Measurements from ENCODE around the gene KCNMB1. TPM values are rescaled to one million over a fixed set of nuclear protein-coding genes. Genes with fewer than 3 reads are reported as not detected.

Gene KCNMB1
- total RNA-seq, 1 donor from 2014 or later, result not detected

DNA sequence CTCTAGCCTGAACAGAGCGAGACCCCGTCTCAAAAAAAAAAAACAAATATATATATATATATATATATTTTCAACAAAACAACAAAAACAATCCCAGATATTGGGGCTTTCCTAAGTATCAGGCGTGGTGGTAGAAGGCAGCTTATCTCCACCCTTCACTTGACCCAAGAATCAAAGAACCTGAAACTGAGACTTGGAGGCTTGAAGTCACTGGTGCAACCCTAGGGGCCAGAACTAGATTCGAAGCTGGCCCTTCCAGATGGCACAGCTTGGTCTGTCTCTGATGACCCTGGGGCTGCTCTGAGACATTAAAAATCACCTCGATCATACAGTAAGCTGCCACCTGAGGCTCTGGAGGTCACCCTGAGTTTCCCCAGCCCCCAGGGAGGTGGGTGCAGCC lies 1.3 kb upstream of the KCNMB1 start:
- ChIA-PET CTCF (no interaction called here), POLR2A (no interaction called here)
- intact Hi-C loops (cut with micrococcal nuclease), result no loop called here
- DNase-seq (no peak), ATAC-seq (ENCODE audit: low read depth) (no peak)
- Mint-ChIP-seq H3K27me3 (peaks cover 13% of the 10 kb centered on the region), H3K4me3 (no peak overlapping the region), H3K27ac (no peak overlapping the region), H3K4me1 (peaks cover 37% of the 10 kb centered on the region), H3K36me3 (ENCODE audit: low read depth) (no peaks in the 10 kb centered on the region), H3K9me3 (no peaks in the 10 kb centered on the region)
- TF ChIP-seq, protein P1, sequence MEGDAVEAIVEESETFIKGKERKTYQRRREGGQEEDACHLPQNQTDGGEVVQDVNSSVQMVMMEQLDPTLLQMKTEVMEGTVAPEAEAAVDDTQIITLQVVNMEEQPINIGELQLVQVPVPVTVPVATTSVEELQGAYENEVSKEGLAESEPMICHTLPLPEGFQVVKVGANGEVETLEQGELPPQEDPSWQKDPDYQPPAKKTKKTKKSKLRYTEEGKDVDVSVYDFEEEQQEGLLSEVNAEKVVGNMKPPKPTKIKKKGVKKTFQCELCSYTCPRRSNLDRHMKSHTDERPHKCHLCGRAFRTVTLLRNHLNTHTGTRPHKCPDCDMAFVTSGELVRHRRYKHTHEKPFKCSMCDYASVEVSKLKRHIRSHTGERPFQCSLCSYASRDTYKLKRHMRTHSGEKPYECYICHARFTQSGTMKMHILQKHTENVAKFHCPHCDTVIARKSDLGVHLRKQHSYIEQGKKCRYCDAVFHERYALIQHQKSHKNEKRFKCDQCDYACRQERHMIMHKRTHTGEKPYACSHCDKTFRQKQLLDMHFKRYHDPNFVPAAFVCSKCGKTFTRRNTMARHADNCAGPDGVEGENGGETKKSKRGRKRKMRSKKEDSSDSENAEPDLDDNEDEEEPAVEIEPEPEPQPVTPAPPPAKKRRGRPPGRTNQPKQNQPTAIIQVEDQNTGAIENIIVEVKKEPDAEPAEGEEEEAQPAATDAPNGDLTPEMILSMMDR (IDR thresholded peaks at IDR 0.05), result no peak

DNA sequence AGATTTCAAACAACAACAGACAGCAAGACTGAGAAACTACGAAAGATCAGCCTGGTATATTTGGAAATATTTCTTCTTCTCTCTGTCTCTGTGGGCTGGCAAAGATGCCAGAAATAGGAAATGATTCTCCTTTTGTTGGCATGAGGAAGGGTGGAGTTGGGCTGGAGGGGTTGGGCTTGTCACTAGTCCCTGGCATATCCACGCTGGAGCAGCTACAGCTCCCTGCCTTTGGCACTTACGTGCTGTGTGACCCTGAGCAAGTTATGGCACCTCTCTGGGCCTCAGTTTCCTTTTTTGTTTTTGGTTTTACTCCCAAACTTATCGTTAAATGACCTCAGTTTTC lies 354 bp upstream of the KCNMB1 start:
- Mint-ChIP-seq H3K9me3 (no peaks in the 10 kb centered on the region), H3K27me3 (peaks cover 16% of the 10 kb centered on the region), H3K4me1 (peaks cover 27% of the 10 kb centered on the region), H3K4me3 (no peak overlapping the region), H3K36me3 (ENCODE audit: low read depth) (no peaks in the 10 kb centered on the region), H3K27ac (no peak overlapping the region)
- intact Hi-C loops (cut with micrococcal nuclease), result no loop called here
- ATAC-seq (ENCODE audit: low read depth) (no peak), DNase-seq (no peak)
- ChIA-PET CTCF (no interaction called here), POLR2A (no interaction called here)
- TF ChIP-seq, protein P1 (IDR thresholded peaks at IDR 0.05), result no peak

DNA sequence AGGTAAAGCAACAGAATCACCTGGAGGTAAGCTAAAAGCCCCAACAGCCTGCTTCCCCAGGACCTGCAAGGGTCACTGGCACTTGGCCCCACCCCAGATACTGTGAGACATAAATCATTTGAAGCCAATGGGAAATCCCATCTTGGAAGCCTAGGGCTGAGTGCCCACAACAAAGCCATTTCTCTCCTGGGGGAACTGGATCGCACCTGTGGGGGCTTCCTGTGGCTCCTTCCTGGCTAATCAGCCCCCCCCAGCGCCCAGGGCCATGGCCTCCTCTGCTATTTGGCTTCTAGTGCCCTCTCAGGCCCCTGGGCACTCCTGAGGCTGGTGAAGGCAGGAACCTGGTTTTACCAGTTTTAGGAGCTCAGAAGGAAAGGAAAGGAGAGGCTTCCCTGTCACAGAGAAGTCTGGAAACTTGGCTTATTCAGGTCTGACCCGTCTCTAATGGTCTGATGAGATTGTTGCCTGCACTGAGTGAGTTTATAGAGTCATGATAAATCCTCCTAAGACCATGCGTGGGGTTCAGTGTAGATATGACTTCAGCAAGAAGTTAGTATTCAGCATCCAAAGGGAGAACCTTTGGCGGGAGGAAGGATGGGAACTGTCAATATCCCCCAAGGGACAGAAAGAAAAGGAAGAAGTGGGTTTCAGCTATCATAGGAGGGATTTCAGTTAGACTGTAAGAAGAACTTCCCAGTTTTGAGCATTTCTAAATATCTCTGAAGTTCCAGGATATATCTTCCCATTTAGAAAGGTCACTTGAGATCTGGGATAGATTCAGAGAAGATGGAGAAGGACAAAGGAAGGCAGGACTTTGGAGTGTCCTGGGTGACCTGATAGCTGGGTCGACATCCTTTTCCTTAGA lies 1.2 kb downstream of the KCNMB1 start:
- DNase-seq (no peak), ATAC-seq (ENCODE audit: low read depth) (no peak)
- no peak overlapping the region for H3K27ac Mint-ChIP-seq
- TF ChIP-seq, protein P1 (IDR thresholded peaks at IDR 0.05), result no peak
- intact Hi-C loops (cut with micrococcal nuclease), result no loop called here
- no peak overlapping the region for H3K4me3 Mint-ChIP-seq
- no peaks in the 10 kb centered on the region for H3K36me3 Mint-ChIP-seq (ENCODE audit: low read depth)
- ChIA-PET POLR2A (no interaction called here), CTCF (interaction anchor here (0.6 to 1.4 kb wide), 2 partner anchors 49 to 119 kb away, joined by 3 read pairs; no protein-coding TSS in a partner anchor)
- H3K4me1 Mint-ChIP-seq, result peaks cover 12% of the 10 kb centered on the region
- H3K27me3 Mint-ChIP-seq, result peaks cover 16% of the 10 kb centered on the region
- H3K9me3 Mint-ChIP-seq, result no peaks in the 10 kb centered on the region

DNA sequence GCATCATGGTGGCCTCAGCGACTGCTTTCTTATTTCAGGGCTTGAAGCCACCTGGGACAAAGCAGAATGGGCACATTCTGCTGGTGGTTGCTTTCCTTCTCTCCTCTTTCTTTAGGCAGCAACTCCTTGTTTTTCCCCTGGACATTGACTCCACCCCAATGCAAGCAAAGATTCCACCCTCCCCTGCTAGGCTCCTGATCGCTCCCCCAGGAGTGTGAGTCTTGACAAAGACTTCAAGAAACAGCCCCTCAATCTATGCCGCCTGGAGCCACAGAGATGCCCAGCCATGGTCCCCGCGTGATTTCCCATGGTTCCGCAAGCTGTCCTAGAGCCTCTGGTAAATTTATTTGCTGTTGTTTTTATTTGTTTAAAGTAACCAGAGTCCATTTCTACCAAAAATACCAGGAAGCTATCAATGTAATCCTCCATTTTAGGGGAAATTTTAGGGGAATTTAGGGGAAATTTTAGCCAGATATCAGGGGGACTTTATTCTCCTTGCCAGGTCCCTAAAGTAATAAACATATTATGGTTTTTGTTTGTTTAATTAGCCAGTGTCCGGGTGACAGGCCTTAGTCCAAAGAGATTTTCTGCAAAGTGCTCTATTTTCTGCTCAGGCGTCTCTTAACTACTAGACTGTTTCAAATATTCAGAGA lies 2.3 kb downstream of the KCNMB1 start:
- DNase-seq (no peak), ATAC-seq (ENCODE audit: low read depth) (no peak)
- TF ChIP-seq, protein P1 (IDR thresholded peaks at IDR 0.05), result no peak
- peaks cover 8% of the 10 kb centered on the region for H3K4me1 Mint-ChIP-seq
- intact Hi-C loops (cut with micrococcal nuclease), result no loop called here
- no peaks in the 10 kb centered on the region for H3K9me3 Mint-ChIP-seq
- POLR2A ChIA-PET, result no interaction called here
- CTCF ChIA-PET, result no interaction called here
- H3K27ac Mint-ChIP-seq, result no peak overlapping the region
- H3K27me3 Mint-ChIP-seq, result peaks cover 16% of the 10 kb centered on the region
- H3K36me3 Mint-ChIP-seq (ENCODE audit: low read depth), result no peaks in the 10 kb centered on the region
- H3K4me3 Mint-ChIP-seq, result no peak overlapping the region

DNA sequence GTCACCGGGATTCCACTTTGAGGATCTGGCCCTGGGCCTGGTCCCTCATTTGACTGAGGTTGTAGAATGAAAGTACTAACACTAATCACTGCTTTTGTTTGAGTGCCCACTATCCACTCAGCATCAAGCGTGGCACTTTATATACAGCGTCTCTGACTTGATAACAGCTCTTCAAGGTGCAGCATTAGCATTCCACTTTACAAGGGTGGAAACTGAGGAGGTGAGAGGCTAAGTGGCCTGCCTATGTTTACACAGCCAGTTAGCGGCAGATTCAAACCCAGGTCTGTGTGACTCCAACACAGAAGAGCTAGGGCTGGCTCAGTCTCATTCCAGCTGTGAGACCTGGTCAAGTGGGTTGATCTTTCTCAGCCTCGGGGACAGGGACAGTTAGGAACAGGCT lies 5.9 kb downstream of the KCNMB1 start:
- Mint-ChIP-seq H3K27me3 (peaks cover 5% of the 10 kb centered on the region), H3K36me3 (ENCODE audit: low read depth) (no peaks in the 10 kb centered on the region), H3K27ac (no peak overlapping the region), H3K9me3 (no peaks in the 10 kb centered on the region), H3K4me3 (no peak overlapping the region), H3K4me1 (peaks cover 2% of the 10 kb centered on the region)
- DNase-seq, result no peak
- POLR2A ChIA-PET, result no interaction called here
- no peak for ATAC-seq (ENCODE audit: low read depth)
- intact Hi-C loops (cut with micrococcal nuclease), result no loop called here
- CTCF ChIA-PET, result no interaction called here
- TF ChIP-seq, protein P1 (IDR thresholded peaks at IDR 0.05), result no peak

All from activated B cell treated with CpG ODN at 0.5 μM for 24 hours (primary cell).